ENCODE data around the gene PAK1IP1.

- TF ChIP-seq CTCF (IDR thresholded peaks at IDR 0.05) (no peak), POLR2A (IDR thresholded peaks at IDR 0.05) (no peak)
These were observed 27.2 kb downstream of the PAK1IP1 start for GRCh38 chr6:10721850-10722569.

Data from heart left ventricle (tissue), 13 donors.